OCI-LY3 (cell line): ENCODE data around the gene WBP2.

Source experiments
- CTCF ChIP-seq: fragments of 200-600, 300-600 bp; sonication (generic); IDR thresholded peaks from 2 replicates; pipeline ENCODE4 v1.5.1; 2014; ENCODE audit warnings: antibody characterized with exemption, low read length, low read depth
- EZH2phosphoT487 ChIP-seq: fragments of 200-600 bp; shearing (Covaris generic); IDR thresholded peaks from 2 replicates; pipeline ENCODE4 v1.6.1; 2018; ENCODE audit warnings: antibody characterized with exemption, mixed run types, low read depth

GRCh38 chr17:75820094-75821080, 34.7 kb downstream of the WBP2 start:
- TF ChIP-seq CTCF, result no peak
- no peak for TF ChIP-seq EZH2phosphoT487
